ENCODE measurements around the gene HHAT. TPM values are rescaled to one million over a fixed set of nuclear protein-coding genes. Genes with fewer than 3 reads are reported as not detected.
"Not testable (repeated sequence)": the region's sequence is repeated elsewhere in the genome, so short reads cannot be mapped to it uniquely, and the experiment has no call there.

The HHAT gene
- total RNA-seq, 1 experiment from 2014 or later = 2.3 TPM

- Histone ChIP-seq H3K79me2 (ENCODE audit: low read length) (no peaks in the 10 kb centered on the region), H3K27ac (ENCODE audit: low read length) (no peak overlapping the region), H3K27me3 (ENCODE audit: low read length) (no peaks in the 10 kb centered on the region), H3K4me3 (ENCODE audit: low read length) (no peak overlapping the region), H3K36me3 (ENCODE audit: insufficient read depth, low read length) (no peaks in the 10 kb centered on the region), H3K9me2 (replicated peaks; ENCODE audit: insufficient read depth, low read length) (no peaks in the 10 kb centered on the region), H4K20me1 (ENCODE audit: insufficient read depth, low read depth, low read length) (no peaks in the 10 kb centered on the region), H3K4me1 (ENCODE audit: low read length) (peaks cover 23% of the 10 kb centered on the region), H2AFZ (ENCODE audit: low read length) (no peak overlapping the region), H3K9ac (ENCODE audit: low read length) (no peak overlapping the region), H3K4me2 (ENCODE audit: low read depth, low read length, poor library complexity, severe bottlenecking) (no peak overlapping the region), H3K9me3 (ENCODE audit: low read length) (no peaks in the 10 kb centered on the region)
- DNase-seq = peak; percentile 57
These were observed 325.7 kb downstream of the HHAT start for GRCh38 chr1:210654176-210654981.

- DNase-seq = no peak
- no peak overlapping the region for H3K27ac ChIP-seq (ENCODE audit: low read length)
- H3K27me3 ChIP-seq (ENCODE audit: low read length) = no peaks in the 10 kb centered on the region
- no peaks in the 10 kb centered on the region for H3K9me3 ChIP-seq (ENCODE audit: low read length)
- H2AFZ ChIP-seq (ENCODE audit: low read length) = no peak overlapping the region
- H3K79me2 ChIP-seq (ENCODE audit: low read length) = no peaks in the 10 kb centered on the region
- H3K4me2 ChIP-seq (ENCODE audit: low read depth, low read length, poor library complexity, severe bottlenecking) = no peak overlapping the region
- no peaks in the 10 kb centered on the region for H3K9me2 ChIP-seq (replicated peaks; ENCODE audit: insufficient read depth, low read length)
- no peaks in the 10 kb centered on the region for H4K20me1 ChIP-seq (ENCODE audit: insufficient read depth, low read depth, low read length)
- peaks cover 23% of the 10 kb centered on the region for H3K4me1 ChIP-seq (ENCODE audit: low read length)
- H3K4me3 ChIP-seq (ENCODE audit: low read length) = no peak overlapping the region
- H3K9ac ChIP-seq (ENCODE audit: low read length) = no peak overlapping the region
- no peaks in the 10 kb centered on the region for H3K36me3 ChIP-seq (ENCODE audit: insufficient read depth, low read length)
These were observed 326.8 kb downstream of the HHAT start for GRCh38 chr1:210655511-210655910.

- Histone ChIP-seq H3K36me3 (ENCODE audit: insufficient read depth, low read length) (no peaks in the 10 kb centered on the region), H3K27ac (ENCODE audit: low read length) (no peak overlapping the region)
These were observed 329.1 kb downstream of the HHAT start for GRCh38 chr1:210657806-210658205.

GRCh38 chr1:210661520-210661919, 332.8 kb downstream of the HHAT start:
- not testable (repeated sequence) for H3K9me3 ChIP-seq (ENCODE audit: low read length)

More at GRCh38 chr1:210657806-210658205, 329.1 kb downstream of the HHAT start:
- no peak overlapping the region for H2AFZ ChIP-seq (ENCODE audit: low read length)
- peaks cover 8% of the 10 kb centered on the region for H3K4me1 ChIP-seq (ENCODE audit: low read length)
- no peak overlapping the region for H3K4me2 ChIP-seq (ENCODE audit: low read depth, low read length, poor library complexity, severe bottlenecking)
- DNase-seq = no peak
- H3K9me2 ChIP-seq (replicated peaks; ENCODE audit: insufficient read depth, low read length) = no peaks in the 10 kb centered on the region
- H3K9ac ChIP-seq (ENCODE audit: low read length) = no peak overlapping the region
- no peaks in the 10 kb centered on the region for H3K27me3 ChIP-seq (ENCODE audit: low read length)
- no peak overlapping the region for H3K4me3 ChIP-seq (ENCODE audit: low read length)
- no peaks in the 10 kb centered on the region for H3K9me3 ChIP-seq (ENCODE audit: low read length)
- no peaks in the 10 kb centered on the region for H3K79me2 ChIP-seq (ENCODE audit: low read length)
- no peaks in the 10 kb centered on the region for H4K20me1 ChIP-seq (ENCODE audit: insufficient read depth, low read depth, low read length)

GRCh38 chr1:210662291-210663050, 333.8 kb downstream of the HHAT start:
- Histone ChIP-seq H3K27me3 (ENCODE audit: low read length) (no peaks in the 10 kb centered on the region), H2AFZ (ENCODE audit: low read length) (no peak overlapping the region), H3K36me3 (ENCODE audit: insufficient read depth, low read length) (no peaks in the 10 kb centered on the region), H3K4me2 (ENCODE audit: low read depth, low read length, poor library complexity, severe bottlenecking) (no peak overlapping the region), H3K9ac (ENCODE audit: low read length) (no peak overlapping the region), H3K27ac (ENCODE audit: low read length) (no peak overlapping the region), H3K9me3 (ENCODE audit: low read length) (no peaks in the 10 kb centered on the region), H3K4me3 (ENCODE audit: low read length) (no peak overlapping the region), H4K20me1 (ENCODE audit: insufficient read depth, low read depth, low read length) (no peaks in the 10 kb centered on the region), H3K9me2 (replicated peaks; ENCODE audit: insufficient read depth, low read length) (no peaks in the 10 kb centered on the region), H3K4me1 (ENCODE audit: low read length) (no peaks in the 10 kb centered on the region), H3K79me2 (ENCODE audit: low read length) (no peaks in the 10 kb centered on the region)
- DNase-seq = no peak

More at GRCh38 chr1:210661520-210661919, 332.8 kb downstream of the HHAT start:
- H3K27me3 ChIP-seq (ENCODE audit: low read length); DNase-seq; H3K36me3 ChIP-seq (ENCODE audit: insufficient read depth, low read length); H3K4me2 ChIP-seq (ENCODE audit: low read depth, low read length, poor library complexity, severe bottlenecking); H3K79me2 ChIP-seq (ENCODE audit: low read length); H3K4me1 ChIP-seq (ENCODE audit: low read length); H3K9ac ChIP-seq (ENCODE audit: low read length); H3K4me3 ChIP-seq (ENCODE audit: low read length); H3K27ac ChIP-seq (ENCODE audit: low read length); H2AFZ ChIP-seq (ENCODE audit: low read length); H4K20me1 ChIP-seq (ENCODE audit: insufficient read depth, low read depth, low read length); H3K9me2 ChIP-seq (replicated peaks; ENCODE audit: insufficient read depth, low read length): not testable (repeated sequence)

GRCh38 chr1:210663730-210664573, 335.2 kb downstream of the HHAT start:
- no peaks in the 10 kb centered on the region for H3K4me1 ChIP-seq (ENCODE audit: low read length)
- H3K9ac ChIP-seq (ENCODE audit: low read length) = no peak overlapping the region
- H3K4me2 ChIP-seq (ENCODE audit: low read depth, low read length, poor library complexity, severe bottlenecking) = no peak overlapping the region
- H3K9me2 ChIP-seq (replicated peaks; ENCODE audit: insufficient read depth, low read length) = no peaks in the 10 kb centered on the region
- no peaks in the 10 kb centered on the region for H3K27me3 ChIP-seq (ENCODE audit: low read length)
- H2AFZ ChIP-seq (ENCODE audit: low read length) = no peak overlapping the region
- H3K79me2 ChIP-seq (ENCODE audit: low read length) = no peaks in the 10 kb centered on the region
- no peaks in the 10 kb centered on the region for H3K9me3 ChIP-seq (ENCODE audit: low read length)
- no peak overlapping the region for H3K27ac ChIP-seq (ENCODE audit: low read length)
- no peak for DNase-seq
- H3K36me3 ChIP-seq (ENCODE audit: insufficient read depth, low read length) = no peaks in the 10 kb centered on the region
- H4K20me1 ChIP-seq (ENCODE audit: insufficient read depth, low read depth, low read length) = no peaks in the 10 kb centered on the region
- H3K4me3 ChIP-seq (ENCODE audit: low read length) = no peak overlapping the region

GRCh38 chr1:210669951-210670350, 341.2 kb downstream of the HHAT start:
- Histone ChIP-seq H3K27me3 (ENCODE audit: low read length) (no peaks in the 10 kb centered on the region), H3K9ac (ENCODE audit: low read length) (no peak overlapping the region), H3K79me2 (ENCODE audit: low read length) (no peaks in the 10 kb centered on the region), H3K9me3 (ENCODE audit: low read length) (no peaks in the 10 kb centered on the region), H2AFZ (ENCODE audit: low read length) (no peak overlapping the region), H3K4me1 (ENCODE audit: low read length) (no peaks in the 10 kb centered on the region), H4K20me1 (ENCODE audit: insufficient read depth, low read depth, low read length) (no peaks in the 10 kb centered on the region), H3K27ac (ENCODE audit: low read length) (no peak overlapping the region), H3K4me3 (ENCODE audit: low read length) (no peak overlapping the region), H3K36me3 (ENCODE audit: insufficient read depth, low read length) (no peaks in the 10 kb centered on the region), H3K4me2 (ENCODE audit: low read depth, low read length, poor library complexity, severe bottlenecking) (no peak overlapping the region), H3K9me2 (replicated peaks; ENCODE audit: insufficient read depth, low read length) (no peaks in the 10 kb centered on the region)
- DNase-seq = no peak

GRCh38 chr1:210674151-210674550, 345.4 kb downstream of the HHAT start:
- Histone ChIP-seq H3K79me2 (ENCODE audit: low read length) (no peaks in the 10 kb centered on the region), H4K20me1 (ENCODE audit: insufficient read depth, low read depth, low read length) (no peaks in the 10 kb centered on the region), H3K27me3 (ENCODE audit: low read length) (no peaks in the 10 kb centered on the region), H3K4me2 (ENCODE audit: low read depth, low read length, poor library complexity, severe bottlenecking) (no peak overlapping the region), H3K4me3 (ENCODE audit: low read length) (no peak overlapping the region), H3K9me3 (ENCODE audit: low read length) (no peaks in the 10 kb centered on the region), H3K4me1 (ENCODE audit: low read length) (no peaks in the 10 kb centered on the region), H3K27ac (ENCODE audit: low read length) (no peak overlapping the region), H3K9me2 (replicated peaks; ENCODE audit: insufficient read depth, low read length) (no peaks in the 10 kb centered on the region), H3K9ac (ENCODE audit: low read length) (no peak overlapping the region), H3K36me3 (ENCODE audit: insufficient read depth, low read length) (no peaks in the 10 kb centered on the region), H2AFZ (ENCODE audit: low read length) (no peak overlapping the region)
- DNase-seq = no peak

Data from Karpas-422 (cell line).